Pons (tissue), 1 donor: ENCODE measurements around the gene TAP1.
"Not testable (repeated sequence)": the region's sequence is repeated elsewhere in the genome, so short reads cannot be mapped to it uniquely, and the experiment has no call there.

Source experiments
- DNase-seq: peaks from one replicate; pipeline ENCODE4 v3.0.0-alpha.2; 2016; ENCODE audit warnings: low spot score

Gene TAP1

DNA sequence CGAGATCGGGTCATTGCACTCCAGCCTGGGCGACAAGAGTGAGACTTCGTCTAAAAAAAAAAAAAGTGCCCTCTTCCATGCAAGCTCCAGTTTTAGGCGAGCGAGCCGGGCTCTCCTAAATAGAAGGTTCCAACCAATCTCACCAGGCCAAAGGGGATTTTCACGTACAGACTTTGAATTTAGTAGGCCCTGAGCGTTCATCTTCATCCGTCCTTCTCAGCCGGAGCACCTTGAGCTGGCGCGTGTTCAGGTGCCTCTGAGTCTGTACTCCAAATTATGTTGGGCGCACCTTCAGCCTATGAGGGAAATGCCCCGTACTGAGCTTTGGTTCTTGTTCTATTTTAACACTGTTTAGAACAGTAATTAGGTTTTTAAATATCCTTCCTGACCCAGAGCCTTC lies 14.1 kb downstream of the TAP1 start:
- DNase-seq: no peak

- peak; percentile 92 for DNase-seq
These were observed 15.2 kb downstream of the TAP1 start, which contains the start of gene TAP2 for GRCh38 chr6:32838114-32838958. Gene TAP2 (minus strand): TSS chr6:32838739. CDS start chr6:32838233, 506 bp downstream.

GRCh38 chr6:32837651-32838113 lies 15.8 kb downstream of the TAP1 start:
- no peak for DNase-seq

- DNase-seq: no peak
These were observed 16.6 kb downstream of the TAP1 start for GRCh38 chr6:32836873-32837272.

GRCh38 chr6:32835167-32835893 lies 18.2 kb downstream of the TAP1 start:
- no peak for DNase-seq

GRCh38 chr6:32833664-32834063 lies 19.8 kb downstream of the TAP1 start:
- no peak for DNase-seq

DNA sequence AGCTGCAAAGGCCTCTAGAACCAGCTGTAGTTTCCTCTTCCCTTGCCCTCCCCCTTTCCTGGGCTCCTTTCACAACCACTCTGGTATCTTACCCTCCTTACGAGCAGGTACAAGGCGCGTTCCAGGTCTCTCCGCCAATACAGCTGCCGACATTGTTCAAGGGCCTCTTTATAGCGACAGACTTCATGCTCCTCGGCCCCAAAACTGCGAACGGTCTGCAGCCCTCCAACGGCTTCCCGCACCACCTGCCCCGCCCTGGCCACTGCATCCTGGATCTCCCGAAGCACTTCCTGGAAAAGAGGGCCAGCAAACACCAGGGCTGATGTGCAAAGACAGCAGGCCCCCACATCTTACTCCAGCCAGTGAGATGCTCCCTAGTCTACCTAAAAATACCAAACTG lies 21.0 kb downstream of the TAP1 start:
- no peak for DNase-seq

- no peak for DNase-seq
These were observed 22.6 kb downstream of the TAP1 start for GRCh38 chr6:32830936-32831335.

GRCh38 chr6:32830017-32830416 lies 23.5 kb downstream of the TAP1 start:
- no peak for DNase-seq

DNA sequence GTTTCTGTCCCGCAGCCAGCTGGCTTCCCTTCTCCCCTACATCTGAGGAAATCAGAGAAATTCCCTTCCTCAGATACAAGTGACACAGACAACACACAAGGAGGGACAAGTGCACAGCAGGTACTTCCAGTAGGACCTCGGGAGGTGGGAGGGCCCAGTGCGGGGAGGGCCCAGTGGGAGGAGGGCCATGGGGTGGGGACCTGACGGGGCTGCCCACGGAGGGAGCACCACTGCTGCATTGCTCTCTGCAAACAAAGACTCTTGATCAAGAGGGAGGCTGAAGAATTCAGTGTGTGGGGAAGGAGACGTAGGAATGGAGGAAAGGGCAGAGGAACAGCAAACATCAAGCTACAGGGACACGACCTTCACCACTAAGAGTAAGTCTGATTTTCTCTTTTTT lies 24.0 kb downstream of the TAP1 start:
- DNase-seq: no peak

GRCh38 chr6:32827025-32827424 lies 26.5 kb downstream of the TAP1 start:
- no peak for DNase-seq

GRCh38 chr6:32825966-32826365 lies 27.5 kb downstream of the TAP1 start:
- DNase-seq: peak; percentile 65

GRCh38 chr6:32819729-32820128 lies 33.8 kb downstream of the TAP1 start:
- DNase-seq: no peak

DNA sequence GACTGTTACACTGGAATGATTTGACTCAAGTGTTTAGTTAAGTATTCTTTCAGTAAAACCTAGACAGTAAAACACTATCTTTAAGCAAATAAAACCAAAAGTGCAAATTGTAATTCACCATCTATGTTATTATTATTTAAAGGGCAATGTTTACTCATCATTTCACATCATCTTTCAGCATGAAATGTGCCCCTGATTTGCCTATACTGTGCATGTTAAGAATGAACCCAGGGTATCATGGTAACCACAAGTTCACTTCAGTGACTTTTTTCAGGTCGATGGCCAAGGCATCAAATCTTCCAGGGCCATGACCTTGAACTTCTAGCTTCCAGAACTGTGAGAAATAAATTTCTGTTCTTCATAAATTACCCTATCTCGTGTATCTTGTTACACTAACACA lies 34.6 kb downstream of the TAP1 start:
- DNase-seq: no peak

- DNase-seq: peak; percentile 75
These were observed 36.7 kb downstream of the TAP1 start, which contains the start of gene HLA-DOB for GRCh38 chr6:32816746-32817204. Gene HLA-DOB (minus strand): TSS chr6:32817002. CDS start chr6:32816951, 51 bp downstream.

DNA sequence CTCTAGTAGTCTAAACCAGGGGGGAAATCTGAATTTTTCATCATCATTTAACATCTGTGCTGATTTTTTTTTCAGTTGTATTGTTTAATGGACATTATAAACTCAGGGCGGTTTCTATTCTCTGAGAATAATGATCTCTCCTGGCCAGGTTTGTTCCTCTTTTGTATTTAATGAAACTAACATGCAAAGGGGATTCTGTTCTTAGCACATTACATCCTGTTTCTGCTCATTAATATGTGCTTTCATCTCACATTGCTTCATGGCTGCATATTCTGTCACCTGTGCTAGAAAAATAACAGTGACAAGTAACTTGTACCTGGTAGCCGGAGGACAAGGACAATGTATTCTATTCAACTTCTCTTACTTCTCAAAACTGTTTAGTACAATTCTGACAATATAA lies 37.5 kb downstream of the TAP1 start:
- no peak for DNase-seq

GRCh38 chr6:32815115-32815514 lies 38.4 kb downstream of the TAP1 start:
- no peak for DNase-seq

DNA sequence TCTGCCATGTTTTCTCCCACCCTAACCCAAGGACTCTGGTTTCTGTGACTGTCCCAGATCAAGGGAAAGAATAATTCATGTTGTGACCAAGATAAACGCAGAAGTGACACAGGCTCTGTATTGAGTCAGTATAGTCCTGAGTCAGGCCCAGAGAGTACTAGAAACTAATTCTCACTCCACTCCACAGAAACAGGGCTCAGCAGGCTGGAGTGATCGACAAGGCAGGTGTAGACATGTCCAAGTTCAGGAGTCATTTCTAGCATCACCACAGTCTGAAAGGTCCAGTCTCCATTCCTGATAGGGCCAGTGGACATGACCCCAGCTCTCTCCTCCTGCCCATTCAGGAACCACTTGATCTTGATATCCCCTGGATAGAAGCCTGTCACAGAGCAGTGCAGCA lies 39.4 kb downstream of the TAP1 start:
- DNase-seq: no peak

DNA sequence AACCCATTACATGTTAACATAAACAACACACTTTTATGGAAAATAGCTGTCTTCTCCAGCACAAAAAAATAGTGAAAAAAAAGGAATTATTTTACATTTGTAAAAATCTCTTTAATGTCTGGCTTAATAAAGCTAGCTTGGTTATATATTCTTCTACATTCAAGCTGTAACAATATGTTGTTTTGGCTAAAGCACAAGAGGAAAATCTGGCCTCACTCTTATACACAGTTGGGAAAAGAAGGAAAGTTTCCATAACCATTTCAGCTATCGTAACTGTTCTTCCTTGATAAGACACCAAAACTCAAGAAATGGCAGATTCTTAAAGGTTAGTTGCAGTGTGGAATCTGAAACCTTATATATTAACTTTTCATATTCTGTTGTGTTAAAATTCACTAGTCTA lies 44.3 kb downstream of the TAP1 start:
- no peak for DNase-seq

DNA sequence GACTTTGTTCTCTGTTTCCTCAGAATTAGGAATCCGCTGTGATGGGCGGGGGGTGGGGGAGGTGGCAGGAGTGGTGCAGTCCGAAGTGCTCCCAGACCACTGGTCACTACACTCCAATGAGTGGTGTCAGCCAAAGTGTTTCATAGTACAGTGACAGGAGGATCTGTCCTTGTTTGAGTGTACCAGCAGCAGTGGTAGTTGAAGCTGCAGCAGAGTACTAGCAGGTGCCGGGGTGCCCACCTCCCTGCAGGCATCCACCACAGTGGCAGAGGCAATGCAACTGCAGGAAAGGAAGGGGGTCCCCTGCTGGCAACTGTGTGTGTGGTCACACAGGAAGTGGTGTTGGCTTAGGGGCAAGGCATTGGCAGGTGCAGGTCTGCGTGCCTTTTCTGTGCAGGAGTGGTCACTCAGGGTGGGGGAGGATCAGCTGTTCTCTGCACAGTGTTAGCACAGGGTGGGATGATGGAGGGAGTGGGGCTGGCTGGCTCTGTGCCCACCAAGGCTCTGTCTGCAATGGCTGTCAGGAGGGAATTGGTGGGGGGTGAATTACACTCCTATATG lies 46.4 kb downstream of the TAP1 start:
- no peak for DNase-seq

DNA sequence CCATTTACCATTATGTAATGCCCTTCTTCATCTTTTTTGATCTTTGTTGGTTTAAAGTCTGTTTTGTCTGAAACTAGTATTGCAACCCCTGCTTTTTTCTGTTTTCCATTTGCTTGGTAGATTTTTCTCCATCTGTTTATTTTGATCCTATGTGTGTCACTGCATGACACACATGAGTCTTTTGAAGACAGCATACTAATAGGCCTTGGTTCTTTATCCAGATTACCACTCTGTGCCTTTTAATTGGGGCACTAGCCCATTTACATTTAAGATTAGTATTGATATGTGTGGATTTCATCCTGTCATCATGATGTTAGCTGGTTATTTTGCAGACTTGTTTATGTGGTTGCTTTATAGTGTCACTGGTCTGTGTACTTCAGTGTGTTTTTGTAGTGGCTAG lies 48.1 kb downstream of the TAP1 start:
- not testable (repeated sequence) for DNase-seq

DNA sequence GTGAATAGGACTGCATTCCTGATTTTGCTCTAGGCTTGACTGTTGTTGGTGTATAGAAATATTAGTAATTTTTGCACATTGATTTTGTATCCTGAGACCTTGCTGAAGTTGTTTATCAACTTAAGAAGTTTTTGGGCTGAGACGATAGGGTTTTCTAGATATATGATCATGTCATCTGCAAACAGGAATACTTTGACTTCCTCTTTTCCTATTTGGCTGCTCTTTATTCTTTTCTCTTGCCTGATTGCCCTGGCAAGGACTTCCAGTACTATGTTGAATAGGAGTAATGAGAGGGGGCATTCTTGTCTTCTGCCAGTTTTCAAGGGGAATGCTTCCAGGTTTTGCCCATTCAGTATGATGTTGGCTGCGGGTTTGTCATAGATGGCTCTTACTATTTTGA lies 50.1 kb downstream of the TAP1 start:
- DNase-seq: no peak

GRCh38 chr6:32799740-32800139 lies 53.8 kb downstream of the TAP1 start:
- no peak for DNase-seq
